Lung (tissue), 12 donors: ENCODE results near the gene ZNF280A. TPM values are rescaled to one million over a fixed set of nuclear protein-coding genes. Genes with fewer than 3 reads are reported as not detected.
"Not testable (repeated sequence)": the region's sequence is repeated elsewhere in the genome, so short reads cannot be mapped to it uniquely, and the experiment has no call there.

Experiments used
- ATAC-seq: fragments of 200-7000 bp; cut with Tn5 transposase; one replicate; pipeline ENCODE4 v1.9.1; 2020; ENCODE audit warnings: moderate number of reproducible peaks; ENCODE audit not compliant: insufficient read depth, low FRiP score
- DNase-seq, 3 donors: peaks; one replicate each; pipeline ENCODE4 v3.0.0-alpha.2; 2013 to 2017
- H3K27ac ChIP-seq, 2 donors: one replicate each; pipeline ENCODE4 v1.5.1; 2013; ENCODE audit warnings: mild to moderate bottlenecking in 2 of 2, moderate library complexity in 2 of 2, control low read depth in 1 of 2, inconsistent platforms in 1 of 2, low read depth in 1 of 2, low read length in 1 of 2
- H3K27me3 ChIP-seq, 3 donors: one replicate each; pipeline ENCODE4 v1.5.1; 2013; ENCODE audit warnings: low read length in 2 of 3; ENCODE audit not compliant: control insufficient read depth in 3 of 3, insufficient read depth in 3 of 3
- H3K36me3 ChIP-seq, 4 donors: one replicate each; pipeline ENCODE4 v1.5.1; 2013; ENCODE audit warnings: low read length in 4 of 4, mild to moderate bottlenecking in 1 of 4, moderate library complexity in 1 of 4; ENCODE audit not compliant: control insufficient read depth in 4 of 4, insufficient read depth in 4 of 4
- H3K4me1 ChIP-seq, 5 donors: one replicate each; pipeline ENCODE4 v1.5.1; 2013; ENCODE audit warnings: low read length in 5 of 5, mild to moderate bottlenecking in 2 of 5, moderate library complexity in 1 of 5; ENCODE audit not compliant: control insufficient read depth in 5 of 5, insufficient read depth in 5 of 5
- H3K4me3 ChIP-seq: one replicate; pipeline ENCODE4 v1.5.1; 2013; ENCODE audit warnings: mild to moderate bottlenecking, control low read depth, moderate library complexity
- H3K9ac ChIP-seq, 2 donors: one replicate each; pipeline ENCODE4 v1.5.1; 2013; ENCODE audit warnings: low read length in 2 of 2, control low read depth in 1 of 2; ENCODE audit not compliant: insufficient read depth in 1 of 2
- H3K9me3 ChIP-seq, 4 donors: one replicate each; pipeline ENCODE4 v1.5.1; 2013; ENCODE audit warnings: low read length in 3 of 4, mild to moderate bottlenecking in 1 of 4, moderate library complexity in 1 of 4; ENCODE audit not compliant: control insufficient read depth in 4 of 4, insufficient read depth in 3 of 4
- WGBS, 2 donors: extraction: QIAGEN DNeasy Blood & Tissue Kit; methylation state at CpG; one replicate each; pipeline ENCODE4 v1.1.7; 2013; 5-methylcytosine and 5-hydroxymethylcytosine counted together
- polyA plus RNA-seq, 2 donors: library from polyadenylated mRNA; stranded (reverse); fragments of 200-250 nt; gene quantifications; one replicate each; pipeline ENCODE4 v1.2.1, GENCODE V29; 2013
- total RNA-seq, 2 donors: library from RNA; depleted of rRNA in 1 of 2; stranded (reverse); fragments of >200 nt in 1 of 2; gene quantifications; one replicate each; pipeline ENCODE4 v1.2.1, GENCODE V29; 2014 to 2021
- TF ChIP-seq, protein P1 (sequence below): IDR thresholded peaks from 2 replicates; pipeline ENCODE4 v1.5.1; 2012; ENCODE audit warnings: mild to moderate bottlenecking; ENCODE audit errors: control extremely low read depth, extremely low read depth
- donor health status: control.
- donor health status: control.
- donor health status: Bipolar disorder and iron deficiency.
- donor health status: healthy.
- donor health status: DM: yes; HTN: yes; CAD: no.

ZNF280A gene
- total and polyA plus RNA-seq, 4 donors = not detected

- no peak for ATAC-seq
- H3K9me3 ChIP-seq = peaks cover 0 to 2% (median 0%) of the 10 kb centered on the region in 4 donors
- H3K4me3 ChIP-seq = no peak overlapping the region
- H3K9ac ChIP-seq = no peak overlapping the region
- no peak overlapping the region for H3K27ac ChIP-seq
- no peak for DNase-seq
- no peaks in the 10 kb centered on the region for H3K4me1 ChIP-seq
- TF ChIP-seq, protein P1, sequence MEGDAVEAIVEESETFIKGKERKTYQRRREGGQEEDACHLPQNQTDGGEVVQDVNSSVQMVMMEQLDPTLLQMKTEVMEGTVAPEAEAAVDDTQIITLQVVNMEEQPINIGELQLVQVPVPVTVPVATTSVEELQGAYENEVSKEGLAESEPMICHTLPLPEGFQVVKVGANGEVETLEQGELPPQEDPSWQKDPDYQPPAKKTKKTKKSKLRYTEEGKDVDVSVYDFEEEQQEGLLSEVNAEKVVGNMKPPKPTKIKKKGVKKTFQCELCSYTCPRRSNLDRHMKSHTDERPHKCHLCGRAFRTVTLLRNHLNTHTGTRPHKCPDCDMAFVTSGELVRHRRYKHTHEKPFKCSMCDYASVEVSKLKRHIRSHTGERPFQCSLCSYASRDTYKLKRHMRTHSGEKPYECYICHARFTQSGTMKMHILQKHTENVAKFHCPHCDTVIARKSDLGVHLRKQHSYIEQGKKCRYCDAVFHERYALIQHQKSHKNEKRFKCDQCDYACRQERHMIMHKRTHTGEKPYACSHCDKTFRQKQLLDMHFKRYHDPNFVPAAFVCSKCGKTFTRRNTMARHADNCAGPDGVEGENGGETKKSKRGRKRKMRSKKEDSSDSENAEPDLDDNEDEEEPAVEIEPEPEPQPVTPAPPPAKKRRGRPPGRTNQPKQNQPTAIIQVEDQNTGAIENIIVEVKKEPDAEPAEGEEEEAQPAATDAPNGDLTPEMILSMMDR = no peak
- no peaks in the 10 kb centered on the region for H3K27me3 ChIP-seq
- H3K36me3 ChIP-seq = no peaks in the 10 kb centered on the region
Observed at GRCh38 chr22:22478470-22478869, 41.6 kb downstream of the ZNF280A start.

GRCh38 chr22:22474733-22475132 lies 45.3 kb downstream of the ZNF280A start:
- H3K9ac ChIP-seq = no peak overlapping the region
- no peak overlapping the region for H3K4me3 ChIP-seq
- H3K9me3 ChIP-seq = peaks cover 0 to under 1% (median 0%) of the 10 kb centered on the region in 4 donors
- no peaks in the 10 kb centered on the region for H3K4me1 ChIP-seq
- no peak overlapping the region for H3K27ac ChIP-seq
- H3K36me3 ChIP-seq = no peaks in the 10 kb centered on the region
- no peaks in the 10 kb centered on the region for H3K27me3 ChIP-seq
- DNase-seq (no peak), ATAC-seq (no peak)
- WGBS, 2 donors = 64 to 73% methylated on average over 2 of the region's 2 CpGs
- TF ChIP-seq, protein P1 = no peak

DNA sequence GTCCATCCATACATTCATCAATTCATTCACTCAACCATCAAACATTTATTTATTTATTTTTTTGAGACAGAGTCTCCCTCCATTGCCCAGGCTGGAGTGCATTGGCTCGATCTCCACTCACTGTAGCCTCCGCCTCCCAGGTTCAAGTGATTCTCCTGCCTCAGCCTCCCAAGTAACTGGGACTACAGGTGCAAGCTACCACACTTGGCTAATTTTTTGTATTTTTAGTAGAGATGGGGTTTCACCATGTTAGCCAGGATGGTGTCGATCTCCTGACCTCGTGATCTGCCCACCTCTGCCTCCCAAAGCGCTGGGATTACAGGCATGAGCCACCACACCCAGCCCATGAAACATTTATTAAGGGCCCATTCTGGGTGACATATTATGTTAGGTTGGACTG lies 49.0 kb downstream of the ZNF280A start:
- not testable (repeated sequence) for H3K27ac ChIP-seq, H3K36me3 ChIP-seq, ATAC-seq, H3K9ac ChIP-seq, DNase-seq, H3K27me3 ChIP-seq, H3K9me3 ChIP-seq, H3K4me1 ChIP-seq, H3K4me3 ChIP-seq
- WGBS, 2 donors = 90 to 95% methylated on average over 5 of the region's 5 CpGs

- H3K9me3 ChIP-seq = peaks cover 0 to 6% (median 0%) of the 10 kb centered on the region in 4 donors
- 71 to 75% methylated on average over 2 of the region's 2 CpGs for WGBS, 2 donors
- H3K27ac ChIP-seq = no peak overlapping the region
Observed at GRCh38 chr22:22469527-22469926, 50.5 kb downstream of the ZNF280A start.

GRCh38 chr22:22468794-22469469 lies 51.1 kb downstream of the ZNF280A start:
- not testable (repeated sequence) for H3K4me1 ChIP-seq, DNase-seq, H3K9ac ChIP-seq, ATAC-seq, H3K9me3 ChIP-seq, H3K36me3 ChIP-seq, H3K27ac ChIP-seq, H3K27me3 ChIP-seq, H3K4me3 ChIP-seq
- WGBS, 2 donors = 88 to 89% methylated on average over 11 of the region's 11 CpGs

More at GRCh38 chr22:22469527-22469926, 50.5 kb downstream of the ZNF280A start:
- ATAC-seq (no peak), DNase-seq (no peak)
- H3K4me1 ChIP-seq = no peaks in the 10 kb centered on the region
- TF ChIP-seq, protein P1 = no peak
- no peaks in the 10 kb centered on the region for H3K27me3 ChIP-seq
- no peak overlapping the region for H3K4me3 ChIP-seq
- no peak overlapping the region for H3K9ac ChIP-seq
- no peaks in the 10 kb centered on the region for H3K36me3 ChIP-seq
